ENCODE data around the gene DNAH14. TPM values are rescaled to one million over a fixed set of nuclear protein-coding genes. Genes with fewer than 3 reads are reported as not detected.

The DNAH14 gene
- total RNA-seq, 4 donors from 2014 or later, result under 0.01 to 142 (median 4.1) TPM

- TF ChIP-seq POLR2A (IDR thresholded peaks at IDR 0.05), result no peak
- TF ChIP-seq, protein P1, sequence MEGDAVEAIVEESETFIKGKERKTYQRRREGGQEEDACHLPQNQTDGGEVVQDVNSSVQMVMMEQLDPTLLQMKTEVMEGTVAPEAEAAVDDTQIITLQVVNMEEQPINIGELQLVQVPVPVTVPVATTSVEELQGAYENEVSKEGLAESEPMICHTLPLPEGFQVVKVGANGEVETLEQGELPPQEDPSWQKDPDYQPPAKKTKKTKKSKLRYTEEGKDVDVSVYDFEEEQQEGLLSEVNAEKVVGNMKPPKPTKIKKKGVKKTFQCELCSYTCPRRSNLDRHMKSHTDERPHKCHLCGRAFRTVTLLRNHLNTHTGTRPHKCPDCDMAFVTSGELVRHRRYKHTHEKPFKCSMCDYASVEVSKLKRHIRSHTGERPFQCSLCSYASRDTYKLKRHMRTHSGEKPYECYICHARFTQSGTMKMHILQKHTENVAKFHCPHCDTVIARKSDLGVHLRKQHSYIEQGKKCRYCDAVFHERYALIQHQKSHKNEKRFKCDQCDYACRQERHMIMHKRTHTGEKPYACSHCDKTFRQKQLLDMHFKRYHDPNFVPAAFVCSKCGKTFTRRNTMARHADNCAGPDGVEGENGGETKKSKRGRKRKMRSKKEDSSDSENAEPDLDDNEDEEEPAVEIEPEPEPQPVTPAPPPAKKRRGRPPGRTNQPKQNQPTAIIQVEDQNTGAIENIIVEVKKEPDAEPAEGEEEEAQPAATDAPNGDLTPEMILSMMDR (IDR thresholded peaks at IDR 0.05), result peak in 3 of 4 experiments; percentile 20 to 42 (median 21)
- Histone ChIP-seq H3K4me3 (no peak overlapping the region), H3K27ac (peak overlapping the region; percentile 28 to 61), H3K36me3 (no peaks in the 10 kb centered on the region), H3K27me3 (no peaks in the 10 kb centered on the region), H3K9me3 (no peaks in the 10 kb centered on the region), H3K4me1 (peaks cover 0 to 4% of the 10 kb centered on the region in 2 donors)
- DNase-seq, result no peak
- intact Hi-C loops (cut with DNase I; ENCODE audit: low total_unique reads), result no loop called here
Measured at GRCh38 chr1:225437710-225438437, 508.4 kb downstream of the DNAH14 start.

GRCh38 chr1:225440380-225441221 is 511.1 kb downstream of the DNAH14 start:
- DNase-seq, result no peak
- Histone ChIP-seq H3K36me3 (no peaks in the 10 kb centered on the region), H3K27ac (peak overlapping the region; percentile 58 to 68), H3K4me3 (no peak overlapping the region), H3K27me3 (no peaks in the 10 kb centered on the region), H3K4me1 (peaks cover 4 to 6% of the 10 kb centered on the region in 2 donors), H3K9me3 (no peaks in the 10 kb centered on the region)
- TF ChIP-seq, protein P1 (IDR thresholded peaks at IDR 0.05), result no peak
- no peak for TF ChIP-seq POLR2A (IDR thresholded peaks at IDR 0.05)
- intact Hi-C loops (cut with DNase I; ENCODE audit: low total_unique reads), result no loop called here

- Histone ChIP-seq H3K27ac (peak overlapping the region; percentile 58 to 68), H3K36me3 (no peaks in the 10 kb centered on the region), H3K27me3 (no peaks in the 10 kb centered on the region), H3K4me3 (no peak overlapping the region), H3K4me1 (peaks cover 12 to 14% of the 10 kb centered on the region in 2 donors), H3K9me3 (no peaks in the 10 kb centered on the region)
- no peak for TF ChIP-seq POLR2A (IDR thresholded peaks at IDR 0.05)
- TF ChIP-seq, protein P1 (IDR thresholded peaks at IDR 0.05), result peak in 1 of 4 experiments; percentile 3
- intact Hi-C loops (cut with DNase I; ENCODE audit: low total_unique reads), result no loop called here
- DNase-seq, result no peak
Measured at GRCh38 chr1:225441314-225442122, 512.0 kb downstream of the DNAH14 start.

- H3K27ac ChIP-seq, result peak overlapping the region; percentile 58 to 68
Measured at GRCh38 chr1:225442123-225442505, 512.6 kb downstream of the DNAH14 start.

More at GRCh38 chr1:225442123-225442505, 512.6 kb downstream of the DNAH14 start:
- Histone ChIP-seq H3K9me3 (no peaks in the 10 kb centered on the region), H3K4me1 (peaks cover 18 to 20% of the 10 kb centered on the region in 2 donors), H3K27me3 (no peaks in the 10 kb centered on the region), H3K36me3 (no peaks in the 10 kb centered on the region), H3K4me3 (no peak overlapping the region)
- DNase-seq, result no peak
- intact Hi-C loops (cut with DNase I; ENCODE audit: low total_unique reads), result no loop called here
- TF ChIP-seq, protein P1 (IDR thresholded peaks at IDR 0.05), result no peak
- no peak for TF ChIP-seq POLR2A (IDR thresholded peaks at IDR 0.05)

Measured in uterus (tissue), 4 donors.